Activated T-cell treated with anti-CD3 and anti-CD28 coated beads, Interleukin-2, amount 50 U/mL, for 48 hours (primary cell): ENCODE measurements around the gene AVL9.
"Not testable (repeated sequence)": the region's sequence is repeated elsewhere in the genome, so short reads cannot be mapped to it uniquely, and the experiment has no call there.

ENCODE experiments used
- DNase-seq, 2 experiments: peaks; one replicate each; pipeline ENCODE4 v3.0.0-alpha.2; 2020

Gene AVL9

DNA sequence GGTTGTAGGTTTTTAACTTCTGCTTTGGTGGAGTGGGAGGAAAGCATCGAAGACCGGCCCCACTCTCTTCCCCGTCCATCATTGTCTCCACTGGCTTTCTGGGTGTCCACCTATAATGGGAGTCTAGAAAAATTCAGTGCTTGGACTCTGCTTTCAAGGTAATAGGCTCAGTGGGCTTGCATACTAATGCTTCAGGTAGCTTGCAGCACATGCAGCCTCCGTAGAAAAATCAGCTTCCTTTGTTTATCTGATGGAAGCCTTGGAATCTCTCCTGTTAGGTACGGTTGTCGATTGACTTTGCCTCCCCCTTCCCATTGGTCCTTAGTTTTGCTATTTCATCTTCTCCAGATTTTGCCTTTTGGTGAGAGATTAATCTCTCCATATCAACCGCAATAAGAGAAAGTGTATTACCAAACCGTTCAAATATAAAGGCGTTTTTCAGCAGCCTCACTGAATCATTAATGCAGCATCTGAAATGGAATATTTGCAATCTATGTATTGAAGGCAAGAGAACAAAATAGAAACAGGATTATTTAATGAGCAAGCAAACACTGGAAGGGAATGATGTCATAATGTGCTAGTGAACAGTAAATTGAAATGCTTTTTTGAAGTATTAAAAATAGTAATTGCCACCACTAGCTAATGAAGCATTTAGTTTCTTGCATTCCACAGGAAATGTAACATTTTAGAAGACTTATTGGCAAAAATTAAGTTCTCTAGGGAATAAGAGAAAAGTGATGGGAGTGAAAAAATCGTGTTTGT is 944 bp downstream of the AVL9 start:
- no peak for DNase-seq

DNA sequence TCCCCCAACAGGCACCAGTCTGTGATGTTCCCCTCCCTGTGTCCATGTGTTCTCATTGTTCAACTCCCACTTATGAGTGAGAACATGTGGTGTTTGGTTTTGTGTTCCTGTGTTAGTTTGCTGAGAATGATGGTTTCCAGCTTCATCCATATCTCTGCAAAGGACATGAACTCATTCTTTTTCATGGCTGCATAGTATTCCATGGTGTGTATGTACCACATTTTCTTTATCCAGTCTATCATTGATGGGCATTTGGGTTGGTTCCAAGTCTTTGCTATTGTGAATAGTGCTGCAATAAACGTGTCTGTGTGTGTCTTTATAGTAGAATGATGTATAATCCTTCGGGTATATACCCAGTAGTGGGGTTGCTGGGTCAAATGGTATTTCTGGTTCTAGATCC is 4.5 kb downstream of the AVL9 start:
- not testable (repeated sequence) for DNase-seq

DNA sequence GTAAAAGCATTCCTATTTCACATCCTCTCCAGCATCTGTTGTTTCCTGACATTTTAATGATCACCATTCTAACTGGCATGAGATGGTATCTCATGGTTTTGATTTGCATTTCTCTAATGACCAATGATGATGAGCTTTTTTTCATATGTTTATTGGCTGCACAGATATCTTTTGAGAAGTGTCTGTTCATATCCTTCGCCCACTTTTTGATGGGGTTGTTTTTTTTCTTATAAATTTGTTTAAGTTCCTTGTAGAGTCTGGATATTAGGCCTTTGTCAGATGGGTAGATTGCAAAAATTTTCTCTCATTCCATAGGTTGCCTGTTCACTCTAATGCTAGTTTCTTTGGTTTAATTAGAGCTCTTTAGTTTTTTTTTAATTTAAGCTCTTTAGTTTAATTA is 4.9 kb downstream of the AVL9 start:
- DNase-seq = not testable (repeated sequence)

DNA sequence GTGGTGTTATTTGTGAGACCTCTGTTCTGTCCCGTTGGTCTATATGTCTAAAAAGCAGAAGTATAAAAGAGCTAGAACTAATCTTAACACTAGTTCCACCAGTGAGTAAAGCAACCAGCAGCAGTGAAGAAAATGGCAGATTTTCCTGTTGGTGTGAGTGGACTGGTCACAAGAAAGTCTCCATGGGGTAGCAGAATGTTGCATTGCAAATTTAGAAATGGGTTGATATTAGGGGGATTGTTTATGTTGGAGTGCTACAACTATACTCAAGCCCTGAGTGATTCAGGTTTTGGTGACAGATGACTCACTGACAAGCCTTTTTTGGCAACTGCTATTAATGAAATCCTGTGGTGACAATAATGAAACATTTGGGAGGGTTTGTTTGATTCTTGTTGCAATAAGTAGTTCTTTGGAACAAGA is 5.6 kb downstream of the AVL9 start:
- no peak for DNase-seq

DNA sequence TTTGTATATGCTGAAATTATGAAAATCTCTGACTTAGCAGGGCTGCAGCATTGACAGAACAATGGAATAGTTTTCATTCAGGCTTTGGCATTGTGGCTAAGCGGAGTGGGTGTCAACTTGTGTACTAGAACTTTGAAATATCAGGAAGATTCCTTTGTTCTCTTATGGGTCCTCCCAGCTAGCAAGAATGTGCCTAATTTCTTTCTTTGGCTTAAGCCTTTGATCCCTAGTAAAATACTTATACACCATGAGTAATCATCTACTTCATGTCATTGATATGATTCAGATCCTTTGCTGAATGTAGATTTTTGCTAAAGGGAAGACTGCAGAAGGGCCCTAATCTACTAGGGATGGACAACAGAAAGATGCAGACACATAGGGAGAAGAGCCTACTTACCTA is 6.2 kb downstream of the AVL9 start:
- no peak for DNase-seq

DNA sequence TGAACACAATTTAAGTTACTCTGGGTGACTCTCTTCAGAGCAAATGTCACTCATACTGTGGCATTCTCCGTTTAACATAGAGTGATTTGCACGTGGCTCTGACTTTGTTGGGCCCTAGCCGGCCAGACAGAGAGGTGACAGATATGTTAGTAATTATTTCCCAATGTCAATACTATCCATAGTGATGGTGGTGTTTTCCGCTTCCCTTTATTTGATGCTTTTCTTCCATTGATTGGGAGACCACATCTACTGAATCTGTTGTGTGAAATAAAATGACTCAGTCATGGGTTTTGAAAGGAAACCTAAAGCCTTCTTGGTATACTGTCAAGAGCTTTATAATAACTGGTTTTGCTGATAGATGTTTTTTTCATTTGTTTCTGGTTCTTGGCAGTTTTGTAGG is 7.4 kb downstream of the AVL9 start:
- no peak for DNase-seq

DNA sequence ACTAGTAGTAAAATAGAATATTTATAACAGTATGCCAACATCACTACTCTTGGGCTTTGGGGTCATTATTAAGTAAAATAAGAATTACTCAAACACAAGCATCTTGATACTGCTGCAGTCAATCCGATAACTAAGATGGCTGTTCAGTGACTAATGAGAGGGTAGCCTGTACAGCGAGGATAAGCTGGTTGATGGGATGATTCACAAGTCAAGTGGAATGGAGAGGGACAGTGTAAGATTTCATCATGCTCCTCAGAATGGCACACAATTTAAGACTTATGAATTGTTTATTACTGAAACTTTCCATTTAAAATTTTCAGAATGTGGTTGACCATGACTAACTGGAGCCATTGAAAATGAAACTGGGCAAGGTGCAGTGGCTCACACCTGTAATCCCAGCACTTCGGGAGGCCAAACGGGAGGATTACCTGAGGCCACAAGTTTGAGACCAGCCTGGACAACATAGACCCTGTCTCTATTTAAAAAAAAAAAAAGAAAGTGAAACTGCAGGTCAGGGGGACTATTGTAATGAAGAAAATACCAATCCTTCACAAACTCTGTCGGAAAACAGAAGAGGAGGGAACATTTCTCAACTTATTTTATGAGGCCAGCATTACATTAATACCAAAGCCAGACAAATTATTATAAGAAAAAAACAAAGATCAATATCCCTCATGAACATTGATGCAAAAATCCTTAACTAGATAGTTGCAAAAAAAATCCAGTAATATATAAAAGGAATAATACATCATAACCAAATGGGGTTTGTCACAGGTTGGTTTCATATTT is 11.2 kb downstream of the AVL9 start:
- peak in 1 of 2 experiments; percentile 46 for DNase-seq

DNA sequence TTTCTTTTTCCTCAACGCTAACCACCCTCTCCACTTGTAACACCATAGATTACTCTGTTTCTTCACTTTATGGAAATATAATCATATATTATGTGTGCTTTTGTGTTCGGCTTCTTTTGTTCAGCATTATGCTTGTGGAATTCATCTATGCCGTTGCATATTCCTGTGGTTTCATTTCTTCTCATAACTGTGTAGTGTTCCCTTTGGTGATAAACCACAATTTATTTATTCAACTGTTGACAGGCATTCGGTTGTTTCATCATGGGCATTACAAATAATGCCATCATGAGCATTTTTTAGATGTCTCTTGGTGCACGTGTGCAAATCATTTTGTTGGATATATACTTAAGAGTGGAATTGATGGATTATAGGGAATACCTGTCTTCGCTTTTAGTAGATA is 12.1 kb downstream of the AVL9 start:
- no peak for DNase-seq

DNA sequence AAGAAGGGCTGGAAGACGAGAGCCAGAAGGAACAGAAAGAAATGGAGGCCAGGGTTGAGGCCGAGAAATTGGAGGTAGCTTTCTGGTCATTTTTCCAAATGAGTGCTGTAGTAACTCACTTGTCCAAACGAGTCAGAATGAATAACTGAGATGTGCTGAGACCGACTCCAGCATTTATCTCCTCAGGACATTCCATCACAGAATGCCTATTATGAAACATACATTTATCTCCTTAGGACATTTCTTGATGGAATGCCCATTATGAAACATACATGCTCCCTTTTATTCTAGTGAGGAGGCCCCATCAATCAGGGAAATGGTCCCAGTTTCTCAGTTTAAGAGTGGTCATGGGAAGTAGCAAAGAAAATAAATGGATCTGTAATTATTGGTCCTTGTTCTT is 16.5 kb downstream of the AVL9 start:
- DNase-seq = no peak

DNA sequence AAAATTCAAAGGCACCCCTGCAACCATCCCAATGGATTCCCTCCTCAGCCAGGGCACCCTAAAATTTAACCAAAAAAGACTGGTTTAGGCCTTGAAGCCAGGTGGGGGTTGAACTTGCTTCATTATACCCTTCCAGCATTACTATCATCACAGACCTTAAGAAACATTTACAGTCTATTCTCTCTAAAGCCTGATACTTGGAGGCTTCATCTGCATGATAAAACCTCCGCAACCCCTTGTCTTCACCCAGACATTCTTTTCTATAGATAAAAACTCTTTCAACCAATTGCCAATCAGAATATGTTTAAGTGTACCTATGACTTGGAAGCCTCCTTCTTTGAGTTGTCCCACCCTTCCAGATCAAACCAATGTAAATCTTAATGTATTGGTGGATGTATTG is 17.9 kb downstream of the AVL9 start:
- DNase-seq = no peak

DNA sequence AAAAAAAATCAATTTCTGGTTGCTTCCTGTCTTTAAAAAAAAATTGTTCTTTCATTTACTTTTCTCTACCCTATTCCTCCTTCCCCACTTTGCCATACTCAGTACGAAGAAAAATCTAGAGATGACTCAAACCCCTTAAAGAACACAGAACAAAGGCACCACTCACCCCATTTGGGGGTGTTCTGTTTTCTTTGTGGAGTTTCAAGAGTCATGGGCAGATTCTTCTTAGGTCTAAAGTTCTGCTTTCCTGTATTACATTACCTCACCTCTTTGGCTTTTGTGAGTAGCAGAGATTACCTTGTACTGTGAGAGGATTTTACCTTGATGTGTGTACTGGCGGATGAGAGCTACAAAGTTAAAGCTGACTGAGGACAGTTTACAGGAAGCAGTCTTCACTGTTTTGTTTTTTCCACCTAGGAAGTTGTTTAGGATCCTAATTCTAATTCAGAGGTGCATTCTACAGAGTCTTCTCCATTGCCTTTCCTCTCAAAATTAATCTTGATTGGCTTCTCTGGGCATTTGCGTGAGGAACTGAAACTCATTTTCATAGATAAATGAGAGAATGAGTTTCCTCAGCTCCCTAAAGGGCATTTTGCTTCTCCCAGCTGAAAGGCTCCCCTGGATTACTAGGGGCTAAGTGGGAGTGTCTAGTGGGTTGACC is 20.7 kb downstream of the AVL9 start:
- DNase-seq = no peak

DNA sequence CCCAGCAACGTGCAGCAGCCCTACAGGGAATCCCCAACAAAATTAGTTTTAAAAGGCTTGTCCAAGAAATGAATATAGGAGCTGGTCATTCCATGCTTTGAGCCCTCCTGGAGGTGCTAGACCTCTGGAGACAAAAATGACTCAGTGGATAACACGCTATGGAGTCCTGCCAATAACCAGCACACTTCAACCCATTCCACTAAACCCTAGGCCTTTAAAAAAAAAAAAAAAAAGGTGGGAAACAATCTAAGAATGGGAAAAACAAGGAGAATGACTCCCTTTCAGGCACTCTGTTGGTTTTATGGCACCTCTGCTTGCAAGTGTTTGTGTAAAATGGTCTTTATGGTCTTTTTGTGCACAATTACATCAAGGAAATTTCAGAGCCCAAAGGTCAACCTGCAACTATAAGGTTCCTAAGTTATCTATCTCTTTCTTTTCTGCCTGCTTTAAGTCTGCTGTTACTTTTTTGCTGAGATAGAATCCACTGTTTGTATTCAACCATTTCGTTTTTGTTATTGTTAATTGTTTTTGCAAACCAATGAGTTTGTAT is 21.3 kb downstream of the AVL9 start:
- no peak for DNase-seq

DNA sequence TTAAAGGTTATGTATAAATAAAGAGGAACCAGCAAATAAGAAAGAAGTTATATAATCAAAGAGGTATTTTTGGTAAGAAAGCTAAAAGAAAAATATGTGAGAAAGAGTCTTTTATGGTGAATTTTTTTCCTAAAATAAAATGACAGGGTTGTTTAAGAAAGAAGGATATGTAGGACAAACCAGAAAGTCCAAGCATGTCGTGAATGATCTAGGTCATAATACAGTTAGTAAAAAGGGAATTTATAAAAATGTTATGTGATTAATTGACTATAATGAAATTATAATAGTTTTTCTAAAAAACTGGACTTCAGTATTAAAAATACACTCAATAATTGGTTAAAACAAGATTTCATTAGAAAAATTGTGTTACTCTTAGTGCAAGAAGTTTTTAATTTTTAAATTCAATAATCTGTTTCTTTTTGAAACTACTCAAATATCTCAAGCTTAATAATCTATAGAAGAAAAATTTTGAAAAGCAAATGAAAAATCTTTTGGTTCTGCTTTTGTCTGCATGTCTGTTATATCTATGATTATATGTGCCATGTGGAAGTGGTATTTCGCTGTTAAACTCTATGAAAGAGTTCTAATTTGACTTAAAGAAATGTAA is 23.3 kb downstream of the AVL9 start:
- DNase-seq = no peak

DNA sequence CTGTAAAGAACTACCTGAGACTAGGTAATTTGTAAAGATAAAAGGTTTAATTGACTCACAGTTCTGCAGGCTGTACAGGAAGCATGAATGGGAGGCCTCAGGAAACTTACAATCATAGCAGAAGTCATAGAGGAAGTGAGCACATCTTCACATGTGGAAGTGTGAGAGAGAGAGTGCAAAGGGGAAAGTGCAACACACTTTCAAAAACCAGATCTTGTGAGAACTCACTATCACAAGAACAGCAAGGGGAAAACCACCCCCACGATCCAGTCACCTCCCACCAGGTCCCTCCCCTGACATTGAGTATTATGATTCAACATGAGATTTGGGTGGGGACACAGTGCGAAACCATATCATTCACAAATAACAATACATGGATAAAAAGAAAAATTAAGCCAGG is 24.5 kb downstream of the AVL9 start:
- DNase-seq = no peak

DNA sequence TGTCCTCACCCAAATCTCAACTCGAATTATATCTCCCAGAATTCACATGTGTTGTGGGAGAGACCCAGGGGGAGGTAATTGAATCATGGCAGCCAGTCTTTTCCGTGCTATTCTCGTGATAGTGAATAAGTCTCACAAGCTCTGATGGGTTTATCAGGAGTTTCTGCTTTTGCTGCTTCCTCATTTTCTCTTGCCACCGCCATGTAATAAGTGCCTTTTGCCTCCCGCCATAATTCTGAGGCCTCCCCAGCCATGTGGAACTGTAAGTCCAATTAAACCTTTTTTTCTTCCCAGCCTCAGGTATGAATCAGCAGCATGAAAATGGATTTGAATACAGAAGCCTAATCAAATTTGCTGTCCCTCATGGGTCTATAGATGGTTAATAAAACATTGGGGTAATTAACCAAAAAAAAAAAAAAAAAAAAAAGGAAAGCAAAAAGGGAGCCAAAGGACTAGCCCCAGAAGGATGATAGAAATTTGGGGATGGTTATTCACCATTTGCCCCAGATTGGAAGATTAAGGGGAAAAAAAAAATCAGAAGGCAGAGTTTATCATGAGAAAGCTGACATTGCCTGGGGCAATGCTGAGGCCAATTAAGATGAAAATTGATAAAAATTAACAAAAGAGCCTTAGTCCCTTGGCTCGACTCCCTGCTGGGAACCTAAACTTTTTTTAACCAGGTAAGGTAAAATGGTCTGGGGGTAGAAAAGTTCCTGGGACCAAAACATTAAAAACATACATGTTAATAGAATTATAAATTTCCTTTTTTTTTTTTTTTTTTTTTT is 27.6 kb downstream of the AVL9 start:
- no peak for DNase-seq

DNA sequence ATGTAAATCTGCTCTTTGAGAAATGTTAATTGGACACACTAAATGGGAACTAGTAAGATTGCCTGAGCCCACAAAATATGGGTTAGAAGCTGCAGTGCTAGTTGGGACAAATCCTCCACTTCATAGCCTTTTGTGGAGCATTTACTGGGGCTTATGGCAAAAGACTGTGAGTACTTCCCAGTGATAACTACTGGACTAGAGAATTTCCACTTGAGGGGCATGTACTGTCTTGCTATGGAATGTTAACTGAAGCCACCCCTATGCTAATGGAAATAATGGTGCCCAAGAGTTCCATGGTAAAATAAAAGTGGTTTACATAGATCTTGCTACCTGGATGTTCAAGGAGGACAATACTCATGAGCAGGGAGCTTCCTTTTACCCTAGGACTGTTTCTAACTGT is 29.3 kb downstream of the AVL9 start:
- DNase-seq = no peak

DNA sequence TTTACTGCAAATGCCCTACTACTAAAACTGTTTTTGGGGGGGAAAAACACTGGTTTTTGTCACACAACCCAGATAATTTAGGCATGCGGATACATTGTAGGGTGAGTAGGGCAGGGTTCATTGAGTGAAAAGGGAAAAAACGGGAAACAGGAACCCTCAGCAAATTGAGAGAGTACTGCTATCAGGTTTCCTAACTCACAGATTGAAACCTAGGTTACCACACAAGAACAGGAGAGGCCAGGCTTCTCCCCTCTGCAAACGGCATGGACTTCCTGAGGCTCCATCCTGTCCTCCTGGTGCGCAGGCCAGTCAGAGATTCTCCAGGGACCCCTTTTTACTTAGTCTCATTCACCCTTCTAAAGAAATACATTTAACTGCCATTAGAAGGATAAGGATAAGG is 30.6 kb downstream of the AVL9 start:
- DNase-seq = no peak

DNA sequence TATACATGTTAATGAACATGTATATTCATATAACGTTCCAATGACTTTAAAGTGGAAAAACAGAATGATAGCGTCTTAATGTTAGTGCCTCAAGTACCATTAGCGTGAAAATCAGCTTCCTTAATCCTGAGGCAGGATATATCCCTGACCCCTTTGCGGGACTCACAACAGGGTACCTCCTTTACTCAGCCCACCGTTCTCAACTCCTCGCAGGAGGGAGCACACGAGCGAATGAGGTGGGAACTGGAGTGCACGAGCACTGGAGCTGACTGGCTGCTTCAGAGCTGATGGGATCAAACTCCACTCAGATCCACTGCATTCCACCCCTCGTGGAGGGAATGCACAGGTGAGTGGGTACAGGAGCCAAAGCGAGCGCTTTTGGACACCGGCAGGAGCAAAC is 36.1 kb downstream of the AVL9 start:
- no peak for DNase-seq

DNA sequence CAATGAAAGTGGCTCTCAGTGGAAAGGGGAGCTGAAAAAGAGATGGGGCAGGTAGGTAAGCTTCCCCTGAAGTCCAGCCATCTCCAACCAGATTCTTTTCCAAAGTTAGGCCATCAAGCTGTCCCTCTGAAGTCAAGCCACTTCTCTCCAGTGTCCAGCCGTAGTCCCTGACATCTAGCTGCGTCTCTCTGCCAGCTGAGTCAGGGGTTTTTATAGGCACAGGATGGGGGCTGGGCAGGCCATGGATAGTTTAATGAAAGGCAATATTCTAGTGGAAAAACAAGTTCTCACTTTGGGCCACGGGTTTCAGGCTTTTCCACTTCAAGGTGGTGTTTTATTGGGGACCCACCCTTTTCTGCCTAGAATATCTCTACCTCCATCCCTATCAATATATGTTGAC is 36.8 kb downstream of the AVL9 start:
- DNase-seq = no peak

DNA sequence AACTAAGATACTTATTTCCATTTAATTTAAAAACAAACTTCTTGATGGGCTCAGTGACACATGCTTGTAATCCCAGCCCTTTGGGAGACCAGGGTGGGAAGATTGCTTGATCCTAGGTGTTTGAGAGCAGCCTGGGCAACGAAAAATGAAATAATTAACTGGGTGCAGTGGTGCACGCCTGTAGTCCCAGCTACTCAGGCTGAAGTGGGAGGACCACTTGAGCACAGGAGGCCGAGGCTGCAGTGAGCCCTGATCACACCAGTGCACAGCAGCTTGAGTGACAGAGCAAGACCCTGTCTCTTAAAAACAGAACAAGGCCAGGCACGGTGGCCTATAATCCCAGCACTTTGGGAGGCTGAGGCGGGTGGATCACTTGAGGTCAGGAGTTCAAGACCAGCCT is 37.4 kb downstream of the AVL9 start:
- no peak for DNase-seq

DNA sequence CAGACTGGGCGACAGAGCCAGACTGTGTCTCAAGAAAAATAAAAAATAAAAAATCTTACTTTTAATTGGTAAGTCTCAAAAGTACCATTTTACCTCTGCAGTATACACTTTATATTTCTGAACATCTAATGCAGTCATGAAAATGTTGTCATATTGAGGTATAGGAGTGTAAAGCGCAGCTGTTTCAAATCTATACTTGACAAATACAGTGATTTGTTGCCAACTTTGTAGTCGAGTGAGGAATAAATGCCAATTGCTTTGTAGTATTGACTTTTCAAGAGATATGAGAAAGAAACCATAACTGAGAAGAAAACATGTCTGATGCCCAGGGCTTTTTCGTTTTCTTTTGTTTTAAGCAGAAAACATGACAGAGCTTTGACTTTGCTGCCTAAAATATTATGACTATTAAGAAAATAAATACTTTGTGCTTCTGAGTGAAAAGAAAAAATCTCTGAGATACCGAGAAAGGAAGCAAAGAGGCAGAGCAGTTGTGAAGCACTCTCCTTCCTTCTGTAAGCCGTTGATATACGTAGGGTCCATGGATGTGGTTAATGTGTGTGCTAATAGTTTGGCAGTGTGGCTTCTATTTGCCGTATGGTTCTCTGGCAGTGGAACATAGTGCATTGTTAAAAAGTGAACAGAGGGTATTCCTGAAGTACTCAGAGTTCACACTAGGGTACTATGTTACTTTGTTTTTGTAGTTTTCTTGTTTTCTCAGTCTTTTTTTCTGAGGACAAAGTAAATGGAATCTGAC is 38.2 kb downstream of the AVL9 start:
- DNase-seq = no peak
